Measurements from ENCODE around the gene MAN2A2.
A peak's percentile ranks its signal among the peaks of the same experiment; 100 is the strongest.

MAN2A2 gene

DNA sequence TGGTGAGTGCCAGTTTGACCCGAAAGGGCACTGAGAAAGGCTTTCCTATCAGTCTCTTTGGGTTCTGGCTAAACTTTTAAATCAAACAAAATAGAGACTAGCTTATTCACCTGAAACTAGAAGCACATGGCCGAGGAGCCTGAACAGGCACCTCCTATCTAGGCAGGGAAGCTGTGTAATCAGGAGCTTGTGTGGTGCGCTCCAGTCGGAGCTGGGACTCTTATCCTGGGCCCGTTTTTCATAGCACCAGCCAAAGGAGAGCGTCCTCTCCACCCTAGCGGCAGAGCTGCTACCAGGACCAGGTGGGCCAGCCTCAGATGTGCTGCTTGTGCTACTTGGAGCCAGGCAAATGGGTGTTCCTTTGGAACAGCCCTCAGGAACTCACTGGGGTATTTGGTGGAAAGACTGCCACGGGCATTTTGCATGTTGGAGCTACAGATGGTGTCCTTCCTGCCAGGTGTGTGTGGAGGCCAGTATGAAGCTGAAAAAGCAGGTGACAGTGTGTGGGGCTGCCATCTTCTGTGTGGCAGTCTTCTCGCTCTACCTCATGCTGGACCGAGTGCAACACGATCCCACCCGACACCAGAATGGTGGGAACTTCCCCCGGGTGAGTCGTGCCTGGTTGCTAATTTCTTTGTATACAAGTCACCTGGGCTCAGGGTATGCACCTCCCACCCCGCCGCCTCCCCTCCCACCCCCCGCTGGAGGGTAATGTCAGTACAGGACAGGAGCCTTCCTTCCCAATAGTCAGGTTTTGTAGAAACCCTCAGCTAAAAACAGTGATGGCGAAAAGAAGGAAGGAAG lies 833 bp downstream of the MAN2A2 start:
- peak in 3 of 58 donors; percentile 40 to 61 (median 52) for DNase-seq

- no peak for DNase-seq
Observed at GRCh38 chr15:90904746-90905145, 1.6 kb downstream of the MAN2A2 start.

- no peak for DNase-seq
Observed at GRCh38 chr15:90905306-90906180, 2.4 kb downstream of the MAN2A2 start.

GRCh38 chr15:90906181-90906849 lies 3.2 kb downstream of the MAN2A2 start:
- no peak for DNase-seq

DNA sequence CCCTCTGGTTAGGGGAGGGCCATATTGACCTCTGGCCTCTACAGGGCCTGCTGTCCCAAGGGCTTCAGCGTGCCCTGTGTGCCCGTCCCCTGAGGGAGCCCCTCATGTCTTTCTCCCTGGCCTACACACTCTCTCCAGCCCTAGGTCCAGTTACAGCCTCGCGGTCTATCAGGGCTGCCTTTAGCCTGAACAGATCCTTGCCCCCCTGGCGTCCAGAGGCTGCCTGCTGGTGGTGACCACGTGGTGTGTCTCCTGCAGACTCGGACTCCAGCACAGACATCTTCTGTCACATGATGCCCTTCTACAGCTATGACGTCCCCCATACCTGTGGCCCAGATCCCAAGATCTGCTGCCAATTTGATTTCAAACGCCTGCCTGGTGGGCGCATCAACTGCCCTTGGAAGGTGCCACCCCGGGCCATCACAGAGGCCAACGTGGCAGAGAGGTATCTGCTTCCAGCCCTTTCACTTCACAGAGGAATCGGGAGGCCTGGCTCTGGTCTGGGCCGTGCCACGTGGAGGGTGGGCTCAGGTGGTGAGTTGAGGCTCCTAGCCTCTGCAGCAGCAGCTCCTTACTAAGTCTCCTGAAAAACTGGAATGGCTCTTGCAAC lies 4.1 kb downstream of the MAN2A2 start:
- DNase-seq = peak in 3 of 58 donors; percentile 14 to 24 (median 17)

DNA sequence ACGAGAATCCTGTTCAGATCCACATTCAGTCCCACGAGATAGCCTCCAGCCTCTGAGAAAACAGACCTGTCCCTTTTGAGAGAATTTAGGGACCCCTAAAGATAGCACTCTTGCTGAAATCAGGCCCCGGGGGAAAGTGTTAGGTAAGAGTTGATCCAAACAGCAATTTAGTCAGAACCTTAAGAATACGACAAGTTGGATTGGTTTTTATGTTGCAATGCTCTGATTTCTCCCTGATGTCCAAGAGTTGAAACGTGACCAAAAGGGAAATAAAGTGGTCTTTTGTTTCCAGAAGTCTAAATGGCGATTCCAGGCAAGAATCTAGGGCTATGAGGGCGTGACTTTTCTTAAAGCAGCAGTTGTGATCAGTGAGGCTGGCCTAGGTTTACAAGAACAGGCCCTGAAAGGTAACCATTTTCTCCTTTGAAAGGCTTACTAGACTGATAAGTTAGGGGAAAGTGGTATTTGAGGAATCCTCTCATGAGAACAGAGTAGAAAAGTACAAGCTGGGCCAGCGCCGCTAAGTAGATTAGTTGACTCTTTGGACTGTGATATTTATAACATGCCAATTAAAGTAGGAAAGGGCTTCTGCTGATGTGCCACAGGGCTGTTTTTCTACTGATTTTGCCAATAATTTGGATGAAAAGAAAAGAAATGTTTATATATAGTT lies 4.9 kb downstream of the MAN2A2 start:
- DNase-seq = no peak

DNA sequence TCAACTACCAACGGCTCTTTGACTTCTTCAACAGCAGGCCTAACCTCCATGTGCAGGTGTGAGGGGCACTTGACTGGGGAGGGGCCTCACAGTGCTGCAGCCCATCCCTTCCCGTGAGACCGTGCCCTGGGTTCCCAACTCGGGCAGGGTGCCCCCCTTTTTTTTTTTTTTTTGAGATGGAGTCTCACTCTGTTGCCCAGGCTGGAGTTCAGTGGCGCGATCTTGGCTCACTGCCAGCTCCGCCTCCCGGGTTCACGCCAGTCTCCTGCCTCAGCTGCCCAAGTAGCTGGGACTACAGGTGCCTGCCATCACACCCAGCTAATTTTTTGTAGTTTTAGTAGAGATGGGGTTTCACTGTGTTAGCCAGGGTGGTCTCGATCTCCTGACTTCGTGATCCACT lies 6.3 kb downstream of the MAN2A2 start:
- peak in 1 of 58 donors; percentile 7 for DNase-seq

DNA sequence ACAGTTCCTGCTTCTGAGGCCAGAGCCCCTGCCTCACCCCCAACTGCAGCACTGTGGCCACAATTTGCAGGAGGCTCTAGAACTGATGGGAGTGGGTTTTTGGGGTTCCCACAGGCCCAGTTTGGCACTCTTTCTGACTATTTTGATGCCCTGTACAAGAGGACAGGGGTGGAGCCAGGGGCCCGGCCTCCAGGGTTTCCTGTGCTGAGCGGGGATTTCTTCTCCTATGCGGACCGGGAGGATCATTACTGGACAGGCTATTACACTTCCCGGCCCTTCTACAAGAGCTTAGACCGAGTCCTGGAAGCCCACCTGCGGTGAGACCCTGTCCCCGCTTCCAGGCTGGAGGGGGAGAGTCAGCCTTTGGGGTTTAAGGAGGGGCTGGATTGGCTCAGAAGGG lies 6.9 kb downstream of the MAN2A2 start:
- DNase-seq = no peak

DNA sequence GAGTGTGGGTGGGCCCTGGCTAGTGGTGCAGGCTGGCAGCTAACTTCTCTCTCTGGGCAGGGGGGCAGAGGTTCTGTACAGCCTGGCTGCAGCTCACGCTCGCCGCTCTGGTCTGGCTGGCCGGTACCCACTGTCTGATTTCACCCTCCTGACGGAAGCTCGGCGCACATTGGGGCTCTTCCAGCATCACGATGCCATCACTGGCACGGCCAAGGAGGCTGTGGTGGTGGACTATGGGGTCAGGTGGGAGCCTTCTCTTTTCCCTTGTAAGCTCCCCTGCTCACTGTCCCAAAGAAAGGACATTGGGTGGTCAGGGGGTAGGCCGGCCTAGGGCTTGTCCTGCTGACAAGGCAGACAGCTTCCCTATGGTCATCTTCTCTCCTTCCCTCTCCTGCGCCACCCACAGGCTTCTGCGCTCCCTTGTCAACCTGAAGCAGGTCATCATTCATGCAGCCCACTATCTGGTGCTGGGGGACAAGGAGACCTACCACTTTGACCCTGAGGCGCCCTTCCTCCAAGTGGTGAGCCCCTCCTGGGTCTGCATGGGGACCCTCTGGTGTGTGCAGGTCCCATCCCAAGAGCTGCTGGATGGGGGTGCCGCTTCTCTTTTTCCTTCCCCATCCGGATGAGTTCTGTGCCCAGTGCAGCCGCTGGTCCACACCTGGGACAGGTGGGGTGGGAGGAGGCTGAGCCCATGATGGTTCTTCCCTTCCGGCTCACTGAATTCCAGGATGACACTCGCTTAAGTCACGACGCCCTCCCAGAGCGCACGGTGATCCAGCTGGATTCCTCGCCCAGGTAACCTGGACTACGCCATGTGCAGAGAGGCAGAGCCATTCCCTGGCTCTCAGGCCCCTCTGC lies 7.6 kb downstream of the MAN2A2 start:
- no peak for DNase-seq

GRCh38 chr15:90911302-90911623 lies 8.2 kb downstream of the MAN2A2 start:
- DNase-seq = no peak

GRCh38 chr15:90911906-90912769 lies 9.0 kb downstream of the MAN2A2 start:
- no peak for DNase-seq

GRCh38 chr15:90912770-90913075 lies 9.6 kb downstream of the MAN2A2 start:
- no peak for DNase-seq

- DNase-seq = no peak
Observed at GRCh38 chr15:90913398-90913944, 10.4 kb downstream of the MAN2A2 start.

DNA sequence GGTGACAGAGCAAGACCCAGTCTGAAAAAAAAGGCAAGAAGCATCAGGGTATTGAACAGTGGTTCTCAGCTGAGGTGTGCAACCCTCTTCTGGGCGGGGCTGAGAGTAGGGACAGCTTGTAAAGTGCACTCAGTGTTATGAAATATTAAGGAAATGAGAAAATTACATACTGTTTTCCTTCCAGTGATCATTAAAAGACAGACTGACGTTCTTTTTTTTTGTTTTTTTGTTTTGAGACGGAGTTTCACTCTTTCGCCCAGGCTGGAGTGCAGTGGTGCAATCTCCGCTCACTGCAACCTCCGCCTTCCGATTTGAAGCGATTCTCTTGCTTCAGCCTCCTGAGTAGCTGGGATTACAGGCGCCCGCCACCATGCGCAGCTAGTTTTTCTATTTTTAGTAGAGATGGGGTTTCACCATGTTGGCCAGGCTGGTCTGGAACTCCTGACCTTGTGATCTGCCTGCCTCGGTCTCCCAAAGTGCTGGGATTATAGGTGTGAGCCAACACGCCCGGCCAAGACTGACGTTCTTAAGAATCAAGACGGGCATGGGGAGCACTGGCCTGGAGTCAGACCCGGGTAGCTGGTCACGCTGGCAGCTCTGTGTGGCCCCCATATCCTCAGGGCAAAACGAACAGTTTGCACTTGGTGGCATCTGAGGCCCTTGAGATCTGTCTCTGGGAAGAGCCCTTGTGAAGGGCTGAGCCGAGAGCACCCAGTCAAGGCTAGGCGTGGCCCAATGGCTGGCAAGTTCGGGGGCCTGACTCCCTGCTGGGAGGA lies 11.4 kb downstream of the MAN2A2 start:
- no peak for DNase-seq

- no peak for DNase-seq
Observed at GRCh38 chr15:90915216-90915807, 12.2 kb downstream of the MAN2A2 start.

GRCh38 chr15:90915808-90916440 lies 12.8 kb downstream of the MAN2A2 start:
- peak in 3 of 58 donors; percentile 14 to 22 (median 15) for DNase-seq

DNA sequence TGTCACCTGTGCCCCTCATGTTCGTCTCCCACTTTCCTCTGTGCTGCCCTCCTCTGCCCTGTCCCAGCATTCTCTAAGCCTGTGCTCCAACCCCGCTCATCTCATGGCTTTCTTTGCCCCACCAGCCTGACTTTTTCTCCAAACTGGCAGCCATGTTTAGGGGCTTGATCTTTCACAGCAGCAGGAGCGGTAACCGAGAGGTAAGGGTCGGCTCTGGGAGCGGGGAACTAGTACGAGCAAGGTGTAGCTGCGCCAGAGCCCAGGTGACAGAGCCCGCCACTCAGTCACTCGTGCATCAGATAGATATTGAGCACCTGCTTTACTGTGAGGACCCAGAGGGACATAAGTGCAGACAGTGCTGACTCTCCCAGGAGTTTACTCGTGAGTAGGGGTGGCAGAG lies 13.4 kb downstream of the MAN2A2 start:
- no peak for DNase-seq

All from anterior cingulate cortex (tissue), 58 donors.